GM21390 (cell line): ENCODE data around the gene MICU1.

Experiments used
- ATAC-seq: cut with Tn5 transposase; IDR thresholded peaks from one replicate; pipeline ENCODE4 v1.9.1; 2021; ENCODE audit not compliant: unreplicated experiment

MICU1 gene

DNA sequence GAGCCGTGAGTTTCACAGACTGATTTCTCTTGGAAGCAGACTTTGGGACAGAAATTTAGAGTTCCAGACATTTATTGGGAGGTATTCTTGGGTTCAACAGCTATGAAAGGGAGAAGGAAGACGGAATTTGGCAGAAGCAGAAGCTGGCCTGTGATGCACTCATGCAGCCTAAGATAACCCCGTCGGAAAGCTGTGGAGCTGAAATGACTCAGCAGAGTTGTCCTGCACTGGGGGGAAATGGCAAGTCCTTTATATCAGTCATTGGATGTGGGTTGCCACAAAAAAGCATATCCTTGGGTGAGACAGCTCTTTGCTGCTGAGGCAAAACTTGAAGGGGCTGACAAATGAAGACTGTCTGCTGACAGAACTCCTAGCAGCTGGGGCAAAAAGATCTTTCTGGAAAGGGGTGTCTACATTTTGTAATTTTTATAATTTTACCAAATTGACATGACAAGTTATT, 11.5 kb upstream of the MICU1 start:
- peak; percentile 53 for ATAC-seq

DNA sequence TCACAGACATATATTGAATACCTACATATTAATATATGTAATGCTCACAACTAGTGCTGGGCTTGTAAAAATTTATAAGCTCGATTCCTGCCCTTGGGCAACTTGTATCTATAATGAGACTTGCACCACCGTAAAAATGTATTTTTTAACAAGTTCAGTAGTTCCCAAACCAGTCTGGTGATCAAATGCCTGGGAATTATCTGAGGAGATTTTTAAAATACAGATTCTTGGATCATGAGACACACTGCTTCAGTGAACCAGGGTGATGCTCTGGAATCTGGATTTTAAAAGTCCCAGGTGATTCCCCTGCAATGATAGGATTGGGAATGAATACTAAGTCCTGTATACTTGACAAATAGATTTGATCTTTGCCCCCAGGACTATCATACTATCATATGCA, 4.3 kb upstream of the MICU1 start:
- no peak for ATAC-seq

DNA sequence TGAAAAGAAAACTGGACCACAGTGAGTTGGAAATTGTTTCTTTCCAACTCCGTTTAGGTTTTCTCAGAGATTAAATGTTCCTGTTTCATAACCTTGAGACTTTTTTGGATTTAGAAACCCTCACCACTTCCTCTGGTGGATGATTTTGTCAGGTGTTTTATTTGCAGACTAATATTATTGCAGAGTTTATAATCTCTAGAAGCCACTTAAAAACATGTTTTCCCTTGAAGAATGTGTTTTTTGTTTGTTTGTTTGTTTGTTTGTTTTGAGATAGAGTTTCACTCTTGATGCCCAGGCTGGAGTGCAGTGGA, 520 bp upstream of the MICU1 start:
- ATAC-seq: no peak

DNA sequence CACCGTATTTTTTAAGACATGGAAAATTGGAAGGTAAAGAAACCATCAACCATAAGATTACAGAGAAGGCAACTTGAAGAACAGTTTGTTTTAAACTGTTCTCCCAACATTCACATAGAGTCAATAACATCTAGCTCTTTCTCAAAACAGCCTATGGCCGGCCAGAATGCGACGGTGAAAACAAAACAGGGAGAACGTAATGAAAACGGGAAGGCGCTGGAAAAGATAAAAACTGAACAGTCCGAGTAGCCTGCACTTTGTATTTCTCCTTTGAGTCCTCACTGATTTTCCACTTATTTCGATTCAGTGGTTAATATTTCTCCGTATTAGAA, 637 bp downstream of the MICU1 start:
- no peak for ATAC-seq

GRCh38 chr10:72622271-72622670, 3.6 kb downstream of the MICU1 start:
- ATAC-seq: no peak

DNA sequence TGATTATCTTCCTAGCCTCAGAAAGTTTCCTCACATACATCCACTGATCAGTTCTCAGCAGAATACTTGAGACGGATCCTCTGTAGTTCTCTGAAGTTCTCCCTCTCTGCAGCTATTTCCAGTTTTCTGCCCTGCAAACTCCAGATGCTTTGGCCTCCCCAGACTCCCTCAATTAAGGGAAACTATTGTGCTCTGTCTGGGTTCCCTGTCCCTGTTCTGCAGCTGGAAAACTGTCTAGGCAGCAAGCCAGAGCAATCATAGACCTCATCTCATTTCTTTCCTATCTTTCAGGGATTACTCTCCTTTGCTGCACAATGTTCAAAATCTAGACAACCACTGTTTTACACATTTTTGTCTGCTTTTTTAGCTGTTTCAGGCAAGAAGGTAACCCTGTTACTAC, 9.2 kb downstream of the MICU1 start:
- ATAC-seq: no peak

- no peak for ATAC-seq
Measured at GRCh38 chr10:72615970-72616369, 9.9 kb downstream of the MICU1 start.

- ATAC-seq: no peak
Measured at GRCh38 chr10:72612203-72612826, 13.6 kb downstream of the MICU1 start.

DNA sequence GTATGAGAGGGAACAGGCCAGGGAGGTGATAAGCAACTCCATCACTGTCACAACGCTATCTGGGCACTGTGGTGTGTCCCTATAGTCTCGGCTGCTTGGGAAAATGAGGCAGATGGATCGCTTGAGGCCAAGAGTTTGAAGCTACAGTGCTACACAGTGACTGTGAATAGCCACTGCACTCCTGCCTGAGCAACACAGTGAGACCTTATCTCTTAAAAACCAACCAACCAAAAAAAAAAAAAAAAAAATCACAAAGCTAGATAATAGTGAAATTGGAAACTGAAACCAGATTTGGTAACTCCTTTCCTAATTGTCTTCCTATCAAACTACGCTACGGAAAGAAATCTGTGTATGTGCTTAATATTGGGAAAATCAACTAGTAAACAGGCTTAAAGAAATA, 14.1 kb downstream of the MICU1 start:
- ATAC-seq: no peak

DNA sequence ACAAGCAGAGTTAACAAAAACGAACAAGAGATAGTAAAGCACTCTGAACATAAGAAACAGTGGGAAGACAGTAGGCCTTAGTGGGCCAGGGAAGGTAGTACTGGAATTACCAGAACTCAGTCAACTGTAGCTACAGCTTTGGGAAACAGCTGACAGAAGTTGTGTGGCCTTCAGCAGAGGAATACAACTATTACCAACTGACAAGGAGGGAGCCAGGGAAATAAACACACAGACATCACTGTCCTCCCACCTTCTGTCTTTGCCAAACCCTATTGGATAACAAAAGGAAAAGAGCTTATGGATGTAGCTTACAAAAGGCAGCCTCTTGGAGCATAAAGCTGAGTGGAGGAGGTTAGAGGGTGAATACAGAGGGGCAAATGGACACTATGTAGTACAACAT, 15.4 kb downstream of the MICU1 start:
- ATAC-seq: no peak

DNA sequence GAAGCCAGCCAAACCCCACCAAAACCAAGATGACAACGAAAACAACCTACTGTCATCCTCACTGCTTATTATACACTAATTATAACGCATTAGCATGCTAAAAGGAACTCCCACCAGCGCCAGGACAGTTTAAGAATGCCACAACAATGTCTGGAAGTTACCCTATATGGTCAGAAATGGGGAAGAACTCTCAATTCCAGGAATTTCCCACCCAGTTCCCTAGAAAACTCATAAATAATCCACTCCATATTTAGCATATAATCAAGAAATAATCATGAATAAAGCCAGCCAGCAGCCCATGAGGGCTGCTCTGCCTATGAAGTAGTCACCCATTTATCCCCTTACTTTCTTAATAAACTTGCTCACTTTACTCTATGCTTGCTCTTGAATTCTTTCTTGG, 20.8 kb downstream of the MICU1 start:
- no peak for ATAC-seq

- no peak for ATAC-seq
Measured at GRCh38 chr10:72601144-72601543, 24.7 kb downstream of the MICU1 start.

DNA sequence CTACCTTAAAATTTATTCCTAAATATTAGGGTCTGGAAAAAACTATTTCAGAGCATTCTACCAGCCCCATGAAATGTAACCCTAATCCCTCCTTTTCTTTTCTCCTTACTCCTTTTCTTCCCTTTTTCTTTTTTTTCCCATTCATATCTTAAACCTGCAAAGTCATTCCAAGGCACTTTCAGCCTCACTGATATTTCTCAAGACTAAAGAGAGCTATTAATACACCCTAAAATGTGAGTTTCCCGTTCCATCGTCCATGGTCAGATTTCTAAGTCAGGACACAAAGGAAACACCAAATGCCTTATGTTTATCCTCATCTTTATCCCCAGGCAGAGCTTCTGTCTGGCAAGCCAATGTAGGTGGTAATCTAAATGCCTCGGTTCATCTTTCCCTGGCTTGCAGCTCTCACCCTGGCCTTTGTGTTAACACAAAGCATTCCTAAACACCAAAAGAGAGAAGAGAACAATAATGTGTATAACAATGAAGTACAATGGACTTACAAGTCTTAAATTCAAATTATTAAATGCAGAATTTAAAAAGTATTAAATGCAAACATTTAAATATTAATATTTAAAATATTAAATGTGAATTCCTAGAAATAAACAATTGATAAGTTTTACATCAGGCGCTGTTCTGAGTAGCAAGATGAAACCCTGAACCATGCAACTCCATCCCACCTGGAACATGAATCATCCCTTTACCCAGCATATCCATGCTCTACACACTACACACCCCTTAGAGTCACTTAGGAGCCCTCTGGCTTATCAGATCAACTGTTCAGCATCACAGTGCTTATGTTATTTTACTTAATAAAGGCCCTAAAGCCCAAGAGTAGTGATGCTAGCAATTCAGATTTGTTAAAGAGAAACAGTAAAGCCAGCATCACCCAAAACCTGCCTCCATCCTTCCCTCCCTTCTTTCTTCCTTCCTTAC, 26.8 kb downstream of the MICU1 start:
- no peak for ATAC-seq

- ATAC-seq: peak; percentile 61
Measured at GRCh38 chr10:72597897-72598296, 28.0 kb downstream of the MICU1 start.

DNA sequence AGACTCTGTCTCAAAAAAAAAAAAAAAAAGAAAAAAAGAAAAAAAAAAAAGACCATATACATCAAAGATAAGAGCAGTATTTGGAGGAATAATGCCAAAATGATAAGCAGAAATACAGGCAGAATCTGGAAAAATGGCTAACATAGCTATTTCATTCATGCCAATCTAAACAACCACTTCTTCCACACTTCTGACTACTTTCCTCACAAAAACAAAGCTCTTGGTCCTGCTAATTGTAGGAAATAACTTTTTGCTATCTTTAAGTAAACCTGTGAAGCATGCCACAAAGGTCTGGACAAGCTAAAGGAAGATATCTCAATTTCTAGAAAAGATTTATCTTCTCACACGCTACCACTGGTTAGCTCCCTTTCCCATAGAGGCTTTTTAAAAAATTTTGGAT, 30.4 kb downstream of the MICU1 start:
- ATAC-seq: no peak

DNA sequence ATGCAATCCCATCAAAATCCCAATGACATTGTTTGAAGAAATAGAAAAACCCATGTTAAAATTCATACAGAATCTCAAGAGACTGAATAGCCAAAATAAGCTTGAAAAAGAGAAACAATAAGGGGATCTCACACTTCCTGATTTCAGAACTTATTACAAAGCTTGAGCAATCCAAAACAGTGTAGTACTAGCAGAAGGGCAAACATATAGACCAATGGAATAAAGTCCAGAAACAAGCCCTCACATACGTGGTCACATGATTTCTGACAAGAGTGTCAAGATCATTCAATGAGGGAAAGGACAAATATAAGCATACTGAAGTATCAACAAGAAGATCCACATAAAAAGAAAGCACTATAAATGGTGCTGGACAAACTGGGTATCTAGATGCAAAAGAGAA, 31.9 kb downstream of the MICU1 start:
- no peak for ATAC-seq

GRCh38 chr10:72588266-72588665, 37.6 kb downstream of the MICU1 start:
- no peak for ATAC-seq

DNA sequence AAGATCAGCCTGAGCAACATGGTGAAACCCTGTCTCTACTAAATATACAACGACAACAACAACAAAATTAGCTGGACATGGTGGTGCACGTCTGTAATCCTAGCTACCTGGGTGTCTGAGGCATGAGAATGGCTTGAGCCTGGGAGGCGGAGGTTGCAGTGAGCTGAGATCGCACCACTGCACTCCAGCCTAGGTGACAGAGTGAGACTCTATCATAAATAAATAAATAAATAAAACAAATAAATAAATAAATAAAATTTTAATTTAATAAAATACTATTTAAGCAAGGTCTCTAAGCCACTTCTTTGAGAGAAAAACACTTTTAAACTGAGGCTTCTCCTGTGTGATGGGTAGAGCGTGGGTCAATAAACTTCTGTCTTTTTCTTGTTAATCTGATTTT, 38.3 kb downstream of the MICU1 start:
- ATAC-seq: no peak

- no peak for ATAC-seq
Measured at GRCh38 chr10:72574636-72575035, 51.2 kb downstream of the MICU1 start.

GRCh38 chr10:72573079-72573478, 52.8 kb downstream of the MICU1 start:
- ATAC-seq: no peak

DNA sequence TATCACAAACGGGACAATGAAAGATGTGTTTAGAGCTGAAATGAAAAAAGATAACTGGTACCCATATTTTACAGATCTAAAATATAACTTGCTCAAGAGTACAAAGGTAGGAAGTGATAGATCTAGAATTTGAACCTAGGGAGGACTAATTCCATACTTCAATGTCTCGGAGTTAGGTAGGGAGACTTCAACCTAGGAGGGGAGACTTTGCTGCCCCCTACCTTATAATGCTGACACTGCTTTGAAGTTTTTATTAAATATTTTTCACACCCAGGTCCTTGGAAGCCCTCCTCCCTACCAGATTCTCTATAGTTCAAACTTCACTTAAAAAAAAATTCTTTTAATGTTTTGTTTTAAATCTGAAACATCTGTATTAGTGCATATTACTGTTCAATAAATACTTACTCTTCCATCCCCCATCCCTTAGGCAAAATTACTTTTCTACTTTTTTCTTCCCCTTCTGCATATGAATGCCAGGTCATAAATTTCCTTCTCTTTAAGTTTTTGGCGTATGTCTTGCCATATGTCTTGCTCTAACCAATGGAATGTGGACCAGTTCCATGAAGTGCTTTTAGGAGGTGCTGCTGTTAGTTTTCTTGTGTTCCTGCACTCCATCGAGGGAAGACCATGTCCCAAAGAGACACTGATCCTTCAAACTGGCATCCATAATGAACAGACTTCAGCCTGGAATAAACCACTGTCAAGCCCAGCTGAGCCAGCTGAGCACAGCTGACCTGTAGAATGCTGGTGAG, 57.8 kb downstream of the MICU1 start:
- ATAC-seq: no peak

DNA sequence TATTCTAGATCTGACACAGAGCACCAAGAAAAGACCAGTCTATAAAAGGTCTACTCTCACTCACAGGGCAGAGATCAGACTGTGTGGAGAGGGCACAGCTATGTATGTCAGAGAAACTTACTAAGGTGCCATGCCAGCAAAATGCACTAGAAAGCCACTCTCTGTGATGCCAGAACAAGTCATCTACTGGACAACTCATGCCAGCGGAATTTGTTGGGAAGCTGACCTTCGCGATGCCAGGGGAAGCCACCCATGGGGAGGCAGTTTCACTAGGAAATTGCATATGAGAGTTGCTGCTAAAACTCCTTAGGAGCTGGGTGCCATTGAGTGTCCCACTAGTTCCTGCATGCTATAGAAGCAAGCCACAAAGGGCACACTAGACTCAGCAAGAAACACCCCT, 58.5 kb downstream of the MICU1 start:
- no peak for ATAC-seq
